NOMO-1 treated with DMSO at 0.1 percent for 48 hours (cell line): ENCODE measurements around the gene CD52.

Experiments
- DNase-seq: peaks from one replicate; lab custom pipeline; 2025; ENCODE audit not compliant: unreplicated experiment; lab: John Stamatoyannopoulos, UW

Gene CD52, protein sequence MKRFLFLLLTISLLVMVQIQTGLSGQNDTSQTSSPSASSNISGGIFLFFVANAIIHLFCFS

DNA sequence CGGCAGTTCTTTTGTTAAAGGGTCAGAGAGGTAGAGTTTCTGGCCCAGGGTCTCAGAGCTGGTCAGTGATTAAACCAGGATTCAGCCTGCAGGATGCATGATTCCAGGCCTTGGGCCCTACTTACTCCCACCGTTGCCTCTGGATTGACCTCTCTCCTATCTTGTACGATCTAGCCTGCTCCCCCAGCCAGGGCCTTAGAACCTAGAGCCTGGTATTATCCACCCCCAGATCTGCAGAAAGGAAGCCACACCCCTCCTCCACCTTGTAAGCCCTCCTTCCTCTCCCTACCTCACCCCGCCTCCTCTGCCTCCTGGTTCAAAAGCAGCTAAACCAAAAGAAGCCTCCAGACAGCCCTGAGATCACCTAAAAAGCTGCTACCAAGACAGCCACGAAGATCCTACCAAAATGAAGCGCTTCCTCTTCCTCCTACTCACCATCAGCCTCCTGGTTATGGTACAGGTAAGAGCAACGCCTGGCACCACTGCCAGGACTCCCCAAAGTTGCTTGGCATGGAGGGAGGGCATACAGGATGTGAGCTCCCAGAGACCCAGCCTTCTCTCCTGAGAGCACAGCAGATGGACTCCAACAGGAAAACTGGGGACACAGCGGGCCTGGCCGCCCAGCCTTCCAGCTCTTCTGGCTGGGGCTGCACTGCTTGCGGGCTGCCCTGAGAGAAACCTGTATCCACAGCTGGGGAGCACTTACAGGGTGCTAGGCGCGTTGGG is at the start of gene CD52:
TSS of gene CD52 (plus strand) at position 347 of the 726 bp plus-strand sequence. CDS start at position 407, 60 bp downstream.
- DNase-seq: peak; percentile 69

DNA sequence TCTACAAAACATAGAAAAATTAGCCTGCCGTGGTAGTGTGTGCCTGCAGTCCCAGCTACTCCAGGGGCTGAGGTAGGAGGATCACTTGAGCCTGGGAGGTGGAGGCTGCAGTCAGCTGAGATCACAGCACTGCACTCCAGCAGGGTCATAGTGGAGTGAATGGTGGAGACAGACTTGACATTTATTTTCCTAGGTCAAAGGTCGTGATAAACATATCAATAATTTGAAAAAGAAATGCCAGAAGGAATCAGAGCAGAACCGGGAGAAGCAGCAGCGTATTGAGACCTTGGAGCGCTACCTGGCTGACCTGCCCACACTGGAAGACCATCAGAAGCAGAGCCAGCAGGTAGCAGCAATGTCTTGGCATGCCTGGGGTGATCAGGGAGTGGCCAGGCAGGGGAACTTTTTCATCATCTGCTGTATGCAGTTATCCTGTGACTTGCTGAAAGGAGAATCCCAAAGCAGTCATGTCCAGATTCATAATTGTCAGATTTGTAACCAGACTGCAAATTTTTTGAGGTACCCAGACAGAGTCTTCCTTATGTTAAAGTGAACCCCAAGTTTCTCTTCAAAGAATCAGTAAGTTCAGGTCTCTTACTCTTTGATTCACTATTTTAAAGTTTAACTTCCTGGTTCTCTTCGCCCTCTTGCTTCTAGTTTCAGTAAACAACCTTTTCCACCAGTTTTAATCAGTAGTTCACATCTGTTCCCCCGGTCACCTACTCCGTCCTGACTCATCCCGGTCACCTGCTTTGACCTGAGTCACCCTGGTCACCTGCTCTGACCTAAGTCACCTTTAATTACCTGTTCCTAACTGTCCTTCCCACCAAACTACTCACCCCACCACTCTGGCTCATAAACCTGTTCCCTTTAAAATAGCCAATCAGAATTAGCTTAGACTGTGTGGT is 49.2 kb upstream of the CD52 start:
- DNase-seq: no peak

DNA sequence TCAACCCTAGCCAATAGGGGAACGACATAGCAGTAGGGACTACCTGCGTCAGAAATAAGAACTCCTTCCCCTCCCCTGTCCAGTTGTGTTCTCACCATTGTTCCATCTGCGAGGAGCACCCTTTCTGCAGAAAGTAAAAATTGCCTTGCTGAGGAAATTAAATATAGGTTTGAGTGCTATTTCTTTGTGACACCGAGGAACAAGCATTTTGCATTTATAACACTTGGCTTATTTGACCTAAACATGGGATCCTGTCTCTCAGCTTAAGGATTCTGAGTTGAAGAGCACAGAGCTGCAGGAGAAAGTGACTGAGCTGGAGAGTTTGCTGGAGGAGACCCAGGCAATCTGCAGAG is 48.6 kb upstream of the CD52 start:
- no peak for DNase-seq

DNA sequence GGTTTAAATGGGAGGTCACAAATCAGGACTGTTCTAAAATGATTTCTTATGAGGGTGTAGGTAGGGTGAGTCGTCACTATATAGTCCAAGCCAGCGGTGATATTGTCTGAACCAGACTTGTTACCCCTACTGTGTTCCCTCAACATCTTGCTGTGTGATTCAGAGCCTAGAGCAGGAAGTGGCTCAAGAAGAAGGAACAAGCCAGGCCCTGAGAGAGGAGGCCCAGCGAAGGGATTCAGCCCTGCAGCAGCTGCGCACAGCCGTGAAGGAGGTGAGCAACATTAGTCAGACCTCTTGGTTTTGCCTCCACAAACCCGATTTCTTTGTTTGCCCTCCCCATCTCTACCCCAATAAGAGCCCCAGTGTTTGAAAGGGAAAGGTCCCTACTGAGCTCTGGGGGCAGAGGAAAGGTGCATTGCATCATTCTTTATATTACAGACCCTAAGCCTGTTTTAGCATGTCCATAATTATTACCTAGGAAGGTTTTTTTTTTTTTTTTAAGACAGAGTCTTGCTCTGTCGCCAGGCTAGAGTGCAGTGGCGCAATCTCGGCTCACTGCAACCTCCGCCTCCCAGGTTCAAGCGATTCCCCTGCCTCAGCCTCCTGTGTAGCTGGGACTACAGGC is 42.8 kb upstream of the CD52 start:
- DNase-seq: peak; percentile 94

DNA sequence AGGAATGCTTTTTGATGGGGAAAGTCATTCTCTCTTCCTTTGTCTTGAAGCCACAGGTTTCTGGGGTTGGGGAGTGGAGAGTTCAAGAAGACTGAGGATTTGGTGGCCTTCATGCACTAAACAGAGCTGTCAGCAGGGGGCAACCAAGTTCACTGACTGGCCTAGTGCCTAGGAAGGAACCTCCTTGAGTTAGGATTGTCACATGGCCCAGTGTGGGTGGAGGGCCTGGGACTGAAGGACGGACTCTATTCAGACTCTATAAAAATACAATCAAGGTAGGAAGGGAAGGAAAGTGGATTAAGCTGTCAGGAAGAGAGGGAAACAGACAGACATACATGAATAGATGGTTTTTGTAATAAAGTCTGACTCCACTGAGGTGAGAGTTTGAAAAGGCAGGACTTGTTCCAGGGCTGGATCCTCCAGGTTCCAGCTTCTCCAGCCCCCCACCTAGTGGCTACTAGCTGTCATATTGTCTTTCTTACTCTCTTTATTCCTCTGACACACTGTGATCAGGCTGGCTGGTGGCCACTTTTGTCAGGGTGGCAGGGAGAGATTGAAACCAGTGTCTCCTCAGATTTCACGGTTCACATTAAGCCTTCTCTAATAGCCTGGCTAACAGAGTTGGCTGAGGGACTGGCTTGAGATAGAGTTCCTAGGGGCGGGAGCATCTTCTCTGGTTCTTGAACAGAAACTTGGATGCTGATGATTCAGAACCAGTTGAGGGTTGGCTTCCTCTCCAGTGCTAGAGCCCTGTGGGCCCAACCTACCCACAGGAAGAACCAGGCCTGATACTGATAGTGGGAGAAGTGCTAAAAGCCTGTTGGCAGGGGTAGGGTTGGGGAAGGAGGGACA is 42.0 kb upstream of the CD52 start:
- DNase-seq: peak; percentile 57

DNA sequence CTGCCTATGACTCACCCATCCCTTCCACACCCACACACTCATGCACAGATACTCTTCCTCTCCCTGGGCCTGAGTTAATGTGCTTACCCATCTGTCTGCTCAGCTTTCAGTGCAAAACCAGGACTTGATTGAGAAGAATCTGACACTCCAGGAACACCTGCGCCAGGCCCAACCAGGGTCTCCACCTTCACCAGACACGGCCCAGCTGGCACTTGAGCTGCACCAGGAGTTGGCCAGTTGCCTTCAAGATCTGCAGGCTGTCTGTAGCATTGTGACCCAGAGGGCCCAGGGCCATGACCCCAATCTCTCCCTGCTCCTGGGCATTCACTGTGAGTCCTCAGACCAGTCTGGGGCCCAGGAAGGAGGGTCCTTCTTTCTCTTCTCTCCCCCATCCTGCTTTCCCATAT is 41.3 kb upstream of the CD52 start:
- DNase-seq: peak; percentile 81

DNA sequence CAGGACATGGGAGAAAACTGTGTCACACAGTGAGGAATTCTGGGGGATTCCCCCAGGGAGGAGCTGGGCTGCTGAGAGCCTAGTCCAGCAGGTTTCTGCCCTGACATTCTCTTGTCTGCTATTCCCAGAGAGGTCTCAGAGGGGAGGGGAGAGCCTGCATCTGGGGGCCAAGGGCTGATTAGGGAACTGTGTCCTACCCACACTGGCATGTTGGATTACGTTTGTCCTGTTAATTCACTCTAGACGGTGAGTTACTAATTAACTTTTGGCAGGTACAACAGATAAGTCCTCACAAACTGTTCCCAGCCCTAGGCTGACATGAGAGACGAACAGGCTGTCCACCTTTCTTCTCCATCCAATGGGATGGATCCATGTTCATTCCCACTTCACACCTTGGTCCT is 40.5 kb upstream of the CD52 start:
- DNase-seq: no peak

DNA sequence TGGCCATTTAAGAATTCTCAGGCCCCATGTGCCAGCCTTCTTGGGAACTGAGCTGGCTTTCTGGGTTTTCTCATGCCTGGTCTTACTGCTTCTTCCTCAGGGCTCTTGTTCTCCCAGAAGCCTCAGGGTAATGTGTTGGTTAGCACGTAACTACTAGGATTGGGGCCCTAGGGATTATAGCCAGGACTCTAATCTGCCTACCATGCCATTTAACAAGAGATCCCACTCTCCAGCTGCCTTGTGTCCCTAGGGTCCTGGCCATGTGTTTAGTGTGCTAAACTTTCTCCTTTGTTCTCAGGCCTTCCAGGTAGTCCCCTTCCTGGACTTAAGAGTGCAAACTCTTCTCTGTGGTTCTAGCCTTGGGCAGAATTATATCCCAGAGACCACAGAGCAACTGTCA is 40.0 kb upstream of the CD52 start:
- no peak for DNase-seq

DNA sequence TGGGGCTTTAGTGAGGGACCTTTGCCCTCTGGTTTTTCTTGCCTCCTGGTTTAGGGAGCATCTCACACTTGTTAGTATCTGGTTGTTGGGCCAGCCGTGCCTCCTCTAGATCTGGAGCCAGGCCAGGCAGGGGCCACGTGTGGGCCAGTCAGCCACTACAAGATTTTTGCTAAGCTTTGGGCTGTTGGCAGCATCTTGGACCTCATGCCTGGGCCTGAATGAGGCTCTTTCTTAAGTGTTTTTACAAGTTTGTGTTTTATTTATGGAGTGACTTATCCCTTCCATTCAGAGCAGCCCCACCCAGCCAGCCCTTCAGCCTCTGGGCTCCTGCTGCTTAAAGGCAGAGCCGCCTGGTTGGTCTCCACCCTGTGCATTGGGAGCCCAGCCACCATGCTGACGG is 39.5 kb upstream of the CD52 start:
- DNase-seq: no peak

DNA sequence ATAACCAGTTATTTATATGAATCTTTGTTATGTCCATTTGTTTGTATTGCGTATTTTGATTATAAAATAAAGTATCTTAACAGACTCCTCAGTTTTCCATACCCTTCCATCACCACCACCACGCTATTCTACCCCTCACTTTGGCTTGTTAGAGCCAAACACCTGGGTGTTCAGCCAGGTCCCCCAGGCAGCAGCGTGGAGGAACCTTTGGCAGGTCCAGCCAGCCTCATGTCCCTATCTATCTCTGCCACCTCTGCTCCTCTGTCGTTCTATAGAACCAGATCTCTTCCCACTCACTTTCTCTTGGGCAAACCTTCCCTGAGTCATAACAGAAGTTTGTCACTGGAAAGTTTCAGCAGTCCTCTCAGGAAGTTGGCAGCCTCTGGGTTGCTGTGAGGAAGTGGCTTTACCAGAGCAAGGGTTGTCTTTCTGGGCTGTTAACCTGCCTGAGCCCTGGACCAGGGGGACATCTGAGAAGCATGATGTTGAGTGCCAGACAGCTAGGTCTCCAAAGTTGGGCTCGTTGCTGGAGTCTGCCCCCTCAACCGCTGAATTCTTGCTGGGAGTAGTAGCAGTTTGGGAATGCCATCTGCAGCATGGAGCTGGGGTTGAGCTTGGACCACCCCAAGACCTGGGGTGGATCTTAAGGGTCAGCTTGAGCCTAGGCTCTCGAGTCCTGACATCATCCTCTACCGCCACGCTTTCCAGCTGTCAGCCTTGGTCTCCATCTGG is 38.9 kb upstream of the CD52 start:
- peak; percentile 31 for DNase-seq

DNA sequence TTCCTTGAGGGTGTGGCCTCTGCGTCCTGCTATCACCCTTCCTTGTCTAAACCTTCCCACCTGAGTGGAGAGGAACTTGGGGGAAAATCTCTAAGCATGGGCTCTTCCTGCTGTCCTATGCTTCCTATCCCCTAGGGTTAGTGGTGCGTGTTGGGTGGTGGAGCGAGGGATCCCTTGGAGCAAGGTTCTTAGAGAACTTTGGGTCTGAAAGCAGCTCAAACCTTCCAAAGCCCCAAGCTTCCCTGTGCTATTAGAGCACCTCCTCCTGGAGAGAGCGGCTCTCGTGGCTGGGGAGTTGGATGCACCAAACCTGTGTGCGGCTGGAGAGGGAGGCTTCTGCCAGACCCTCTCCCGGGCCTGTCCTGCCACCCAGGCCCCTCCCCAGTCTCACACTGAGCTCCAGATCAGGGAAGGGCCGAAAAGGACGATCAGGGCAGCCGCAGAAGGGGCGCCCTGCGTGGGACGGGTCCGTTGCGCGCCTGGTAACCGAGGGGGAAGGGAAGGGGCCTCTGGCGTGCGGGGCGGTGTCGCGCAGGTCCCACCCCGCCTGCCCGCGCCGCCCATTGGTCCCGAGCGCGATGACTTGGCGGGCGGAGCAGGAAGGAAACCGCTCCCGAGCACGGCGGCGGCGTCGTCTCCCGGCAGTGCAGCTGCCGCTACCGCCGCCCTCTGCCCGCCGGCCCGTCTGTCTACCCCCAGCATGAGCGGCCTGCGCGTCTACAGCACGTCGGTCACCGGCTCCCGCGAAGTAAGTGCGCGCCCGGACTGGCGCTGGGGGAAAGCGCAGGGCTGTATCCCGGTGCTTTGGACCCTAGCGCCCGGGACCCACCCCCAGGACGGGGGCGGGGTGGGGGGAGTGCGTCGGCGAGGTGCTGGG is 38.1 kb upstream of the CD52 start, which contains the start of gene SH3BGRL3:
TSS of gene SH3BGRL3 (plus strand) at position 631 of the 877 bp plus-strand sequence. CDS start at position 701, 70 bp downstream.
- peak; percentile 82 for DNase-seq

DNA sequence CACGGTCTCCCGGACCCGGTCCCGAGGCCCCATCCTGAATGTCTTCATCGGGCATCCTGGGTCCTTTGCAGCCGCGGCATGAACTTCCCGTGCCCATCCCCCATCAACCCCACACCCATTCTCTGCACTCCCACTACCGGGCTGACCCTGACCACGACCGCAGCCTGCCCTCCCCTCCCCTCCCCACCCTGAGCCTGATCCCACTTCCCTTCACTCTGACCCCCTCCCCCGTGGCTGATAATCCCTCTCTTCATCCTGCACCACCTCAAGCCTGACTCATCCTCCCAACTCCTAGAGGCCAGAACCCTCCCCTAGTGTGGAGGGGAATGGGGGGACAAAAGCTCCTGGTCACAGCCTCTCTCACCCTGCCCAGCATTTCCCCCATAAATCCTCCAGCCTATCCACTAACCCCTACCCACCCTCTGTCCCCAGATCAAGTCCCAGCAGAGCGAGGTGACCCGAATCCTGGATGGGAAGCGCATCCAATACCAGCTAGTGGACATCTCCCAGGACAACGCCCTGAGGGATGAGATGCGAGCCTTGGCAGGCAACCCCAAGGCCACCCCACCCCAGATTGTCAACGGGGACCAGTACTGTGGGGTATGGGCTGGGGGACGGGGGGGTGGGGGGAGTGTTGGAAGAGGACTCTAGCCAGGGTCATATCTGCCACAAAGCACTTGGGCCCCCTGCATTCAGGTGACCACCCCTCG is 37.3 kb upstream of the CD52 start:
- DNase-seq: no peak

DNA sequence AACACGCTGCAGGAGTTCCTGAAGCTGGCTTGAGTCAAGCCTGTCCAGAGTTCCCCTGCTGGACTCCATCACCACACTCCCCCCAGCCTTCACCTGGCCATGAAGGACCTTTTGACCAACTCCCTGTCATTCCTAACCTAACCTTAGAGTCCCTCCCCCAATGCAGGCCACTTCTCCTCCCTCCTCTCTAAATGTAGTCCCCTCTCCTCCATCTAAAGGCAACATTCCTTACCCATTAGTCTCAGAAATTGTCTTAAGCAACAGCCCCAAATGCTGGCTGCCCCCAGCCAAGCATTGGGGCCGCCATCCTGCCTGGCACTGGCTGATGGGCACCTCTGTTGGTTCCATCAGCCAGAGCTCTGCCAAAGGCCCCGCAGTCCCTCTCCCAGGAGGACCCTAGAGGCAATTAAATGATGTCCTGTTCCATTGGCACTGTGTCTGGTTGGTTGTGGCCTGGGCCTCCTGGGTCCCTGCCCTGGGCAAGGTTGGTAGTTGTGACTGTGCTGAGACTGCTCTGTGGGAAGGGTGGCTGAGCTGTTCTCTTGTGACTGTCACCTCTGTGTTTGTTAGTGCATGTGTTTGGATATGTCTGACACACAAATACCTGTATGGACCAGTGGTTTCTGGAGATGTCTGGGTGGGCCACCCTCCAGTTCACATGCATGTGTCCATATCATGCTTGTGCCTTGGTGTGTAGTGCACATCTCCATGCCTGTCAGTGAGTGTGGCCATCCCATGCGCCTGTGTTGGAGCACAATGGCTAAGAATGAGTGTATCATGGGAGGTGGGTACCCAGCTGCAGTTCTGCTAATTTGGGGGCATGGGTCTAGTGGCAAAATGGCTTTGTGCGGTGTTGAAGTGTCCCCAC is 36.4 kb upstream of the CD52 start:
- DNase-seq: no peak

DNA sequence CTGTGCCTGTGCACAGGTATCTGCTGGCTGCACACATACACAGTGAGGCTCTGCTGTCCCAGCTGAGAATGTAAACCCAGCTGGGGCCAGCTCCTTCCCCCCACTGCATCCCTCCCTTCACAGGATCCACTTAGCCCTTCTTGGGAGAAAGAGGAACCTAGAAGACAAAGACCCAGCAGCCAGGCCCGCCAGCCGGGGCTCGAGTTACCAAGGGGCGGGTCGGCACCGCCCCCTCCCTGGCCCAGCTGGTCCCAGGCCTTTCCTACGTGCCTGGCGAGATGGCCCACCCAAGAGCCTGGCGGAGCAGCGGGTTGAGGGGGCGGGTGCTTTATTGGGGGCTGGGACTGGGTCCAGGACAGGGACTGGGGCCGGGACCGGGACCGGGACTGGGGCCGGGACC is 35.8 kb upstream of the CD52 start:
- DNase-seq: peak; percentile 28

DNA sequence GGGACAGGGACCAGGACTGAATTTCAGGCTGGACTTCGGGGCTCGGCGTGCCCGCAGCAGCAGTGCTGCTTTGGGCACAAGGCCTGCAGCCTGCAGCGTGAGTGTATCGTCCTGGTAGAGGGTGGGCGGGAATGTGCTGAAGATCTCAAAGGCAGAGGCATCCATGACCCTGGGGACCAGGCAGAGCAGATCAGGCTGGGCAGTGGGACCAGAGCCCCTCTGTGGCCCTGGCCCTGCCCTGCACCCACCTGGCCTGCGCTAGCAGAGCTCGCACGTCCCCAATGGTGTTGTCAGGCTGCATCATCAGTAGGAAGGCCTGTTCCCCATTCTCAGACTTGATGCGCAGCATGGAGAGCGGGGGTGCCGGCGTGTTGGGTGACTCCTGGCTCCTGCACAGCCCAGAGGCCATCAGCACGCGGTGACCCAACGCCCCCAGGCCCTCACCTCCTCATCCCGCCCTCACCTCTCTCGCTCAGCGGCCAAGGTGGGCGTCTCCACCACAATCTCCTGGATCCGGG is 35.3 kb upstream of the CD52 start:
- no peak for DNase-seq

DNA sequence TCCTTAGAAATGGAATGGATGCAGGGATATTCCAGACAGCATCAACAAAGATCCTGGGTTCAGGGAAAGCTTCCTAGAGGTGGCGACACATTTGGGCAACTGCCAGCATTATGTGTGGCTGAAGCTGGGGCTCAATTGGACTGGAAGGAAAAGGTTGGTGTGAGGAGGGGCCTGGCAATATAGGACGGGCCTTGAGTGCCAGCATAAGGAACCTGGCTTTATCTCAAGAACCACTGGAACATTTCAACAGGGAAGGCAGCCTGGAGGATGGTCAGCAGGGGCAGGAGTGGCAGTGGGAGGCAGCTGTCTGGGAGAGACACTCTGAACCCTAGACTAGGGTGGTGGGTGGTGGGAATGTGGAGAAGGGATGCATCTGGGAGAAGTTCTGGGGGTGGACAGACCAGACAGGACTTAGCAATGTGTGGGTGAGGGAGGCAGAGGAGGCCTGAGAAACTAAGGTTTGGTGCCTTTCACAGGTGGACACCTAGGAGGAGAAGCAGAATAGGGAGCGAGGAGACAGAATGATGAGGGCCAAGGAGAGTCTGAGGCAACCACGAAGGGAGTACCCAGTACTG is 34.4 kb upstream of the CD52 start:
- DNase-seq: no peak
